HCT116 (cell line): ENCODE data around the gene CNN3. TPM values are rescaled to one million over a fixed set of nuclear protein-coding genes. Genes with fewer than 3 reads are reported as not detected.

Experiments used
- ATAC-seq: fragments of 200-7000 bp; cut with Tn5 transposase; 2 replicates; pipeline ENCODE4 v1.9.1; 2020; ENCODE audit warnings: mild to moderate bottlenecking, moderate library complexity
- BruUV-seq: library from RNA; stranded (reverse); fragments of 400-500 nt; replicated peaks from 2 replicates; lab custom pipeline; 2021; lab: Mats Ljungman, UMichigan
- CTCF ChIA-PET: fragments of 300-600 bp; sonication (Branson Sonifier 250); formaldehyde crosslinking; loops from one replicate; lab custom pipeline; 2021; ENCODE audit warnings: antibody characterized with exemption; lab: Charles Lee
- POLR2A ChIA-PET: fragments of 300-600, 350-600 bp; sonication (Branson Sonifier 250); formaldehyde crosslinking; loops from one replicate; lab custom pipeline; 2021; ENCODE audit warnings: antibody characterized with exemption; lab: Charles Lee
- RAD21 ChIA-PET, 2 experiments: fragments of 300-600 bp; sonication (Branson Sonifier 250); formaldehyde crosslinking; loops; one replicate each; lab custom pipeline; 2023; ENCODE audit warnings: low total read pairs in 2 of 2; ENCODE audit not compliant: uncharacterized antibody in 2 of 2, unreplicated experiment in 2 of 2, low non-redundant PET in 1 of 2; lab: Charles Lee
- DNase-seq: peaks from one replicate; pipeline ENCODE4 v3.0.0-alpha.2; 2010; ENCODE audit warnings: low read depth, low spot score
- H2AFZ ChIP-seq: fragments of 200-600 bp; shearing (Covaris generic), sonication (generic); 2 replicates; pipeline ENCODE4 v1.6.1; 2017; ENCODE audit warnings: low read depth, mixed run types, mixed read lengths, antibody characterized with exemption, low read length; ENCODE audit not compliant: poor library complexity, severe bottlenecking
- H3K27ac ChIP-seq: 2 replicates; pipeline ENCODE4 v1.5.1; 2012; ENCODE audit warnings: low read depth, low read length
- H3K27me3 ChIP-seq: fragments of 200-600 bp; sonication (generic); 2 replicates; pipeline ENCODE4 v1.6.1; 2016; ENCODE audit warnings: mixed run types, low read length, mixed read lengths; ENCODE audit not compliant: insufficient read depth
- H3K36me3 ChIP-seq, 2 experiments: fragments of 200-500 bp in 1 of 2; fragments of 200-600 bp in 1 of 2; sonication (Bioruptor generic) in 1 of 2; sonication (generic) in 1 of 2; 2 replicates each; pipeline versions ENCODE4 v1.5.1 to v1.6.1; 2014 to 2016; ENCODE audit warnings: low read length in 2 of 2, inconsistent platforms in 1 of 2, mixed read lengths in 1 of 2, mixed run types in 1 of 2; ENCODE audit not compliant: insufficient read depth in 2 of 2, control insufficient read depth in 1 of 2
- H3K4me1 ChIP-seq, 2 experiments: fragments of 200-600 bp in 1 of 2; sonication (generic) in 1 of 2; 2 replicates each; pipeline versions ENCODE4 v1.5.1 to v1.6.1; 2012 to 2017; ENCODE audit warnings: low read length in 2 of 2, inconsistent platforms in 1 of 2, mild to moderate bottlenecking in 1 of 2, mixed read lengths in 1 of 2, mixed run types in 1 of 2, moderate library complexity in 1 of 2; ENCODE audit not compliant: insufficient read depth in 2 of 2, control insufficient read depth in 1 of 2
- H3K4me2 ChIP-seq: fragments of 200-600 bp; sonication (generic); 2 replicates; pipeline ENCODE4 v1.6.1; 2017; ENCODE audit warnings: mixed run types, low read length, mixed read lengths
- H3K4me3 ChIP-seq, 2 experiments: fragments of 200-600 bp in 1 of 2; sonication (generic) in 1 of 2; replicated peaks in 1 of 2; 2 replicates each; pipeline ENCODE4 v1.5.1; 2011 to 2016; ENCODE audit warnings: low read length in 2 of 2, control low read depth in 1 of 2, low read depth in 1 of 2, mild to moderate bottlenecking in 1 of 2, mixed read lengths in 1 of 2, mixed run types in 1 of 2
- H3K79me2 ChIP-seq: fragments of 200-600 bp; sonication (generic); 2 replicates; pipeline ENCODE4 v1.6.1; 2017; ENCODE audit warnings: mild to moderate bottlenecking, mixed run types, low read length, moderate library complexity, mixed read lengths; ENCODE audit not compliant: insufficient read depth
- H3K9ac ChIP-seq: fragments of 200-600 bp; sonication (generic); 2 replicates; pipeline ENCODE4 v1.6.1; 2016; ENCODE audit warnings: low read length, mixed read lengths
- H3K9me2 ChIP-seq: fragments of 200-600 bp; sonication (generic), shearing (Covaris generic); 2 replicates; pipeline ENCODE4 v1.6.1; 2017; ENCODE audit warnings: mixed run types, mild to moderate bottlenecking, moderate library complexity; ENCODE audit not compliant: insufficient read depth
- H3K9me3 ChIP-seq, 2 experiments: fragments of 200-500 bp in 1 of 2; fragments of 200-600 bp in 1 of 2; sonication (Bioruptor generic) in 1 of 2; sonication (generic) in 1 of 2; 2 replicates each; pipeline ENCODE4 v1.6.1; 2014 to 2017; ENCODE audit warnings: low read length in 2 of 2, mixed read lengths in 2 of 2, inconsistent platforms in 1 of 2, low read depth in 1 of 2, mild to moderate bottlenecking in 1 of 2, mixed run types in 1 of 2, moderate library complexity in 1 of 2; ENCODE audit not compliant: control insufficient read depth in 1 of 2, insufficient read depth in 1 of 2
- H4K20me1 ChIP-seq: fragments of 200-600 bp; sonication (generic), shearing (Covaris generic); 2 replicates; pipeline ENCODE4 v1.6.1; 2017; ENCODE audit warnings: mixed run types, mild to moderate bottlenecking, moderate library complexity; ENCODE audit not compliant: insufficient read depth
- CEBPB ChIP-seq: IDR thresholded peaks from 2 replicates; pipeline ENCODE4 v1.6.1; 2012; ENCODE audit warnings: low read depth
- CTCF ChIP-seq, 3 experiments: fragments of 200-600 bp in 1 of 3; sonication (generic) in 1 of 3; IDR thresholded peaks in 2 of 3; conservative IDR thresholded peaks in 1 of 3; 2 replicates each; pipeline ENCODE4 v1.5.1; 2012 to 2017; ENCODE audit warnings: low read depth in 2 of 3, low read length in 2 of 3, antibody characterized with exemption in 1 of 3, borderline replicate concordance in 1 of 3, control low read depth in 1 of 3, mild to moderate bottlenecking in 1 of 3, mixed read lengths in 1 of 3, mixed run types in 1 of 3, moderate library complexity in 1 of 3; ENCODE audit not compliant: insufficient read depth in 1 of 3
- EGR1 ChIP-seq: IDR thresholded peaks from 2 replicates; pipeline ENCODE4 v1.6.1; 2012; ENCODE audit warnings: low read depth
- ELF1 ChIP-seq: IDR thresholded peaks from 2 replicates; pipeline ENCODE4 v1.6.1; 2012; ENCODE audit warnings: low read depth, borderline replicate concordance
- EZH2 ChIP-seq: fragments of 200-600 bp; sonication (generic); IDR thresholded peaks from 2 replicates; pipeline ENCODE4 v1.6.1; 2017; ENCODE audit warnings: antibody characterized with exemption, mixed run types
- EZH2phosphoT487 ChIP-seq: fragments of 200-600 bp; IDR thresholded peaks from 2 replicates; pipeline ENCODE4 v1.6.1; 2018; ENCODE audit warnings: antibody characterized with exemption, borderline replicate concordance
- FOSL1 ChIP-seq: IDR thresholded peaks from 2 replicates; pipeline ENCODE4 v1.6.1; 2012; ENCODE audit warnings: low read depth
- JUND ChIP-seq: IDR thresholded peaks from 2 replicates; pipeline ENCODE4 v1.6.1; 2012
- MAX ChIP-seq: IDR thresholded peaks from 2 replicates; pipeline ENCODE4 v1.6.1; 2012
- POLR2A ChIP-seq: IDR thresholded peaks from 2 replicates; pipeline ENCODE4 v1.7.0; 2011; ENCODE audit warnings: borderline replicate concordance; ENCODE audit not compliant: insufficient read depth, insufficient read length; ENCODE audit errors: extremely low read depth
- RAD21 ChIP-seq: IDR thresholded peaks from 2 replicates; pipeline ENCODE4 v1.6.1; 2012; ENCODE audit warnings: low read depth, mild to moderate bottlenecking
- REST ChIP-seq: IDR thresholded peaks from 2 replicates; pipeline ENCODE4 v1.6.1; 2012; ENCODE audit warnings: low read depth
- SIN3A ChIP-seq: IDR thresholded peaks from 2 replicates; pipeline ENCODE4 v1.6.1; 2012; ENCODE audit warnings: low read depth
- SP1 ChIP-seq: IDR thresholded peaks from 2 replicates; pipeline ENCODE4 v1.6.1; 2012; ENCODE audit warnings: low read depth
- TCF7L2 ChIP-seq: IDR thresholded peaks from 2 replicates; pipeline ENCODE4 v1.7.0; 2011; ENCODE audit warnings: borderline replicate concordance, inconsistent platforms; ENCODE audit not compliant: insufficient read depth, insufficient read length; ENCODE audit errors: extremely low read depth
- YY1 ChIP-seq: IDR thresholded peaks from 2 replicates; pipeline ENCODE4 v1.6.1; 2011; ENCODE audit warnings: low read length, low read depth, moderate library complexity, mild to moderate bottlenecking; ENCODE audit not compliant: insufficient replicate concordance; ENCODE audit errors: extremely low read depth
- ZBTB33 ChIP-seq: IDR thresholded peaks from 2 replicates; pipeline ENCODE4 v1.6.1; 2011; ENCODE audit warnings: mild to moderate bottlenecking, low read length, moderate library complexity; ENCODE audit not compliant: insufficient replicate concordance; ENCODE audit errors: extremely low read depth
- ZNF274 ChIP-seq: fragments of 200-500 bp; sonication (Bioruptor generic); IDR thresholded peaks from 2 replicates; pipeline ENCODE4 v1.6.1; 2014; ENCODE audit warnings: mild to moderate bottlenecking, low read depth, low read length, inconsistent platforms
- intact Hi-C: fragments of 100-400 bp; cut with micrococcal nuclease; formaldehyde crosslinking; loops from 2 replicates; pipeline ENCODE4 v1.10.0; 2022
- total RNA-seq: library from RNA; stranded (reverse); gene quantifications from one replicate; pipeline ENCODE4 v1.2.1, GENCODE V29; 2021; ENCODE audit not compliant: unreplicated experiment
- TF ChIP-seq, protein P1 (sequence below): IDR thresholded peaks from 2 replicates; pipeline ENCODE4 v1.6.1; 2012

Gene CNN3
- total RNA-seq, 1 experiment from 2014 or later: 109 TPM

- Histone ChIP-seq H3K4me1 (no peaks in the 10 kb centered on the region), H3K9me3 (no peaks in the 10 kb centered on the region), H4K20me1 (no peaks in the 10 kb centered on the region), H3K4me2 (no peak overlapping the region), H3K4me3 (no peak overlapping the region), H3K27me3 (no peaks in the 10 kb centered on the region), H3K9me2 (no peaks in the 10 kb centered on the region; the same call in 1 of the 2 replicates), H3K9ac (no peak overlapping the region), H3K27ac (no peak overlapping the region), H3K36me3 (no peaks in the 10 kb centered on the region), H3K79me2 (no peaks in the 10 kb centered on the region), H2AFZ (no peak overlapping the region)
- no TSS peak for BruUV-seq
- ChIA-PET POLR2A (no interaction called here), RAD21 (no interaction called here), CTCF (no interaction called here)
- DNase-seq (no peak), ATAC-seq (no peak)
- intact Hi-C loops: no loop called here
- no peak for TF ChIP-seq RAD21
- TF ChIP-seq EZH2: no peak
- no peak for TF ChIP-seq CEBPB
- TF ChIP-seq SIN3A: no peak
- no peak for TF ChIP-seq CTCF (IDR thresholded peaks at IDR 0.05 in 2 of 3, conservative IDR thresholded peaks at IDR 0.05 in 1 of 3; ENCODE audit: borderline replicate concordance in 1 of 3, insufficient read depth in 1 of 3, low read depth in 2 of 3, low read length in 2 of 3)
- no peak for TF ChIP-seq ZNF274
- TF ChIP-seq, protein P1, sequence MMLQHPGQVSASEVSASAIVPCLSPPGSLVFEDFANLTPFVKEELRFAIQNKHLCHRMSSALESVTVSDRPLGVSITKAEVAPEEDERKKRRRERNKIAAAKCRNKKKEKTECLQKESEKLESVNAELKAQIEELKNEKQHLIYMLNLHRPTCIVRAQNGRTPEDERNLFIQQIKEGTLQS: no peak
- TF ChIP-seq EZH2phosphoT487: no peak
- TF ChIP-seq EGR1: no peak
- no peak for TF ChIP-seq ELF1
- no peak for TF ChIP-seq JUND
- no peak for TF ChIP-seq TCF7L2
- TF ChIP-seq YY1: no peak
- TF ChIP-seq FOSL1: no peak
- TF ChIP-seq ZBTB33: no peak
- TF ChIP-seq POLR2A: no peak
- no peak for TF ChIP-seq SP1
- no peak for TF ChIP-seq MAX
- no peak for TF ChIP-seq REST
These were observed 7.6 kb upstream of the CNN3 start for GRCh38 chr1:94934551-94934950.
